Bronchial epithelial cell (primary cell): ENCODE measurements around the gene EFEMP2. TPM values are rescaled to one million over a fixed set of nuclear protein-coding genes. Genes with fewer than 3 reads are reported as not detected.

Source experiments
- DNase-seq: peaks from one replicate; pipeline ENCODE4 v3.0.0-alpha.2; 2010; ENCODE audit warnings: low read depth
- FAIRE-seq: peaks from 2 replicates; lab custom pipeline; 2011; peaks lifted over from hg19 to GRCh38; lab: Jason Lieb, UNC
- H3K27me3 ChIP-seq: 2 replicates; pipeline ENCODE4 v1.5.1; 2011; ENCODE audit warnings: low read length; ENCODE audit not compliant: control insufficient read depth, insufficient read depth
- H3K36me3 ChIP-seq: 2 replicates; pipeline ENCODE4 v1.5.1; 2011; ENCODE audit warnings: low read length; ENCODE audit not compliant: control insufficient read depth, insufficient read depth
- H3K4me3 ChIP-seq: 2 replicates; pipeline ENCODE4 v1.5.1; 2011; ENCODE audit warnings: mild to moderate bottlenecking, low read depth, low read length, control low read depth
- total RNA-seq: library from RNA; depleted of rRNA; stranded (reverse); fragments of >200 nt; gene quantifications from 2 replicates; pipeline ENCODE4 v1.2.1, GENCODE V29; 2014
- TF ChIP-seq, protein P1 (sequence below): IDR thresholded peaks from 2 replicates; pipeline ENCODE4 v1.5.1; 2011; ENCODE audit warnings: mild to moderate bottlenecking, moderate library complexity, low read length, control low read depth, inconsistent platforms; ENCODE audit not compliant: insufficient read depth, severe bottlenecking

EFEMP2 gene
- total RNA-seq, 1 donor from 2014 or later = 2.9 TPM

DNA sequence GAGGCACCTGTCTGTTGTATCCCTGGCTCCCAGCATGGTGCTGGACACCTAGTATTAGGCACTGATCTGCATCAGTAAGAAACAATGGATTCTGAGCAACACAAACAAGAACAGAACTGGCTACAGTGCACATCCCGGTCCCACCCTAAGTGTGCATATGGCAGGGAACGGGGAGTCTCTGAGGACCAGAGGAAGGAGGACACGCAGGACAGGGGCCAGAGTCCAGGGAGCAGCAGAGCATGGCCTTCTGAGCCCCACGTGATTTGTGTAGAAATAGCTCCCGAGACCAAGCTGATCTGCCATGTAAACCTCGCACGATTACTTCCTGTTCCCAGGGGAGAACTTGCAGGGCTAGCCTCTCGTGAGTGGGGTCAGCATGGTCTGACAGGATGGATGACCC lies 51.5 kb downstream of the EFEMP2 start:
- Histone ChIP-seq H3K27me3 (no peaks in the 10 kb centered on the region), H3K36me3 (no peaks in the 10 kb centered on the region), H3K4me3 (no peak overlapping the region)
- no peak for DNase-seq
- TF ChIP-seq, protein P1, sequence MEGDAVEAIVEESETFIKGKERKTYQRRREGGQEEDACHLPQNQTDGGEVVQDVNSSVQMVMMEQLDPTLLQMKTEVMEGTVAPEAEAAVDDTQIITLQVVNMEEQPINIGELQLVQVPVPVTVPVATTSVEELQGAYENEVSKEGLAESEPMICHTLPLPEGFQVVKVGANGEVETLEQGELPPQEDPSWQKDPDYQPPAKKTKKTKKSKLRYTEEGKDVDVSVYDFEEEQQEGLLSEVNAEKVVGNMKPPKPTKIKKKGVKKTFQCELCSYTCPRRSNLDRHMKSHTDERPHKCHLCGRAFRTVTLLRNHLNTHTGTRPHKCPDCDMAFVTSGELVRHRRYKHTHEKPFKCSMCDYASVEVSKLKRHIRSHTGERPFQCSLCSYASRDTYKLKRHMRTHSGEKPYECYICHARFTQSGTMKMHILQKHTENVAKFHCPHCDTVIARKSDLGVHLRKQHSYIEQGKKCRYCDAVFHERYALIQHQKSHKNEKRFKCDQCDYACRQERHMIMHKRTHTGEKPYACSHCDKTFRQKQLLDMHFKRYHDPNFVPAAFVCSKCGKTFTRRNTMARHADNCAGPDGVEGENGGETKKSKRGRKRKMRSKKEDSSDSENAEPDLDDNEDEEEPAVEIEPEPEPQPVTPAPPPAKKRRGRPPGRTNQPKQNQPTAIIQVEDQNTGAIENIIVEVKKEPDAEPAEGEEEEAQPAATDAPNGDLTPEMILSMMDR = no peak
- no peak for FAIRE-seq

DNA sequence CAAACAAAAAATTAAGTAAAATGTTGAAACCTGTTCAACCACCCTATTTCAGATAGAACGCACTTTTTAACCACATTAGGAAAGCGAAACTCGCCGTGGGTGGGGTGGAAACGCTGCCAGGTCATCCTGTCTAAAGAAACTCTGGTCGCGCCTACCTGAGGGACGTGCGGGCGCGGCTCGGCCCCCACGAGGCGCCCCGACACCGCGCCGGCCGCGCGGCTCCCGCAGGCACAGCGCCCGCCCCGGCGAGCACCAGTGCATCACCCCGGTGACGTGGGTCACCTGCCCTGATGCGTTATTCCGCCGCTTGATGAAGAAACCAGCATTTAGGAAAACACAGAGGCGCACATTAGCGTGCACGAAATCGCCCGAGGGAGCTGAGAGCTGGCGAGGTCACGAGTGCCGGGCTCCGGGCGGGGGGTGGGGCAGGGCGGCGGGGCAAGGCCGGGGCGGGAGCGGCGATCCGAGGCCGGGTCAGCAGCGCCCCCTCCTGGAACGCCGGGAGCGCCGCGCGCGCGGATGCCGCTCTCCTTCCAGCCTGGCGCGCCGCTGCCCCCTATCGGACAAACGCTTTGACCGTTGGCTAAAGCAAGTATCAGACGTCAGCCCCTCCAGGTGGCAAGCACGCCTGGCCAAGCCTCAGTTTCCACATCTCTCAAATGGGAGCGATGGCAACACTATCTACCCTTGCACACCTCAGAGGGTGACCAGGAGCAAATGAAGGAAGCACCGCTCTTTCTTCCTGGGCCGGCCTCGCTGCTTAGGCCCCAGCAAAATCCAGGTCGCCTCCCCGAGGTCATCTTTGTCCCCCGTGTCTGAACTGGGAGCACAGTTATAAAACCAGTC lies 54.5 kb downstream of the EFEMP2 start:
- Histone ChIP-seq H3K27me3 (no peaks in the 10 kb centered on the region), H3K36me3 (no peaks in the 10 kb centered on the region), H3K4me3 (peak overlapping the region; percentile 44)
- FAIRE-seq = no peak
- TF ChIP-seq, protein P1 = peak; percentile 97
- DNase-seq = peak; percentile 61

DNA sequence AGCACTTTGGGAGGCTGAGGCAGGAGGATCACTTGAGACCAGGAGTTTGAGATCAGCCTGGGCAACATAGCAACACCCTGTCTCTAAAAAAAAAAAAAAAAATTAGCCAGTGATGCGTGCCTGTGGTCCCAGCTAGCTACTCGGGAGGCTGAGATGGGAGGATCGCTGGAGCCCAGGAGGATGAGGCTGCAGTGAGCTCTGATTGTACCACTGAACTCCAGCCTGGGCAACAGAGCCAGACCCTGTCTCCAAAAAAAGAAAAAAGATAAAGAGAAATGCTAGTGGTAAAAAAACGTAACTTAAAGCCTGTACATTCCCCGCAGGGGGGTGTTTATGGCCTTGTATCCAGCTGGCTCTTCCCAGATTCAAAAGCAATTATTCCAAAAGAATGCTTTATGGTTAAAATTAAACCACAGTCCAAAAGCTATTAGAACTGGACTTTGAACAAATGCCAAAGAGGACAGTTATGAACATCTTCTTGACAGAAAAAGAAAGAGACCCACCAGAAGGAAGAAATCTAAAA lies 55.2 kb downstream of the EFEMP2 start:
- no peaks in the 10 kb centered on the region for H3K36me3 ChIP-seq
- no peaks in the 10 kb centered on the region for H3K27me3 ChIP-seq
- FAIRE-seq = no peak
- TF ChIP-seq, protein P1 = no peak
- H3K4me3 ChIP-seq = peak overlapping the region; percentile 44
- DNase-seq = no peak

DNA sequence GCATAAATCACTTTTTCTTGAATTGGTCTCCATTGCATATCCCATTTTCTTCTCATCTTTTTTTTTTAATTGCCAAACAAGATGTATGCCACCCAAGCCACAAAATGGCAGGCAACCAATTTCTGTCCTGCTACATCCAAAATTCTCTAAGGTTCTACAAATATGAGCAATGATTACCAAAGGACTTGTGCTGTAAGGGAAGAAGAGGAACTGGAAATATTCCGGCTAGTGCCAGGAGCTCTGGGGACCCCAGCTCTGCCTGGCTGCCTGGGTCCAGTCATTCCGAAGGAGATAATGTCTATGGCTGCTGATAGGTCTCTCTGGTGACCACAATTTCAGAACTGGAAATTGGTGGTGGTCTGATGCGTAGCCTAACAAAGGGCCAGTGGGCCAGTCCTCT lies 55.9 kb downstream of the EFEMP2 start:
- Histone ChIP-seq H3K27me3 (no peaks in the 10 kb centered on the region), H3K36me3 (no peaks in the 10 kb centered on the region), H3K4me3 (no peak overlapping the region)
- TF ChIP-seq, protein P1 = no peak
- DNase-seq = no peak
- no peak for FAIRE-seq

Other genes starting within 250 kb of the EFEMP2 start
- gene SIPA1, start 234.7 kb downstream of the EFEMP2 start, total RNA-seq = 11.1 and 15.1 TPM in 2 replicates
- gene RELA, start 209.9 kb downstream of the EFEMP2 start, total RNA-seq = 9.5 and 15.2 TPM in 2 replicates
- gene KAT5, start 160.5 kb downstream of the EFEMP2 start, total RNA-seq = 34.8 and 37.6 TPM in 2 replicates
- gene RNASEH2C, start 152.0 kb downstream of the EFEMP2 start, total RNA-seq = 19.8 and 21.1 TPM in 2 replicates
- 6.1 and 8.4 TPM in 2 replicates for gene AP5B1, start 91.8 kb downstream of the EFEMP2 start, total RNA-seq
- gene OVOL1, start 85.7 kb downstream of the EFEMP2 start, total RNA-seq = 6.3 and 17.8 TPM in 2 replicates
- under 0.01 TPM in 1 of 2 replicates, not detected in the other for gene SNX32, start 38.8 kb downstream of the EFEMP2 start, total RNA-seq
- gene CFL1, start 14.6 kb downstream of the EFEMP2 start, total RNA-seq = 764 and 971 TPM in 2 replicates
- gene MUS81, start 12.4 kb downstream of the EFEMP2 start, total RNA-seq = 58.4 and 63.8 TPM in 2 replicates
- gene CTSW, start 7.0 kb upstream of the EFEMP2 start, total RNA-seq = not detected in 2 replicates
- gene FIBP, start 15.7 kb upstream of the EFEMP2 start, total RNA-seq = 103 and 157 TPM in 2 replicates
- 19.6 and 29.7 TPM in 2 replicates for gene CCDC85B, start 17.9 kb upstream of the EFEMP2 start, total RNA-seq
- 2.6 and 3.1 TPM in 2 replicates for gene FOSL1, start 27.6 kb upstream of the EFEMP2 start, total RNA-seq
- gene C11orf68, start 46.3 kb upstream of the EFEMP2 start, total RNA-seq = 8.4 and 12.9 TPM in 2 replicates
- gene DRAP1, start 46.6 kb upstream of the EFEMP2 start, total RNA-seq = 176 and 429 TPM in 2 replicates
- under 0.01 TPM in 1 of 2 replicates, not detected in the other for gene TSGA10IP, start 72.7 kb upstream of the EFEMP2 start, total RNA-seq
- 32.4 and 51.7 TPM in 2 replicates for gene SART1, start 88.9 kb upstream of the EFEMP2 start, total RNA-seq
- gene EIF1AD, start 129.4 kb upstream of the EFEMP2 start, total RNA-seq = 39.7 and 44.5 TPM in 2 replicates
- gene BANF1, start 129.7 kb upstream of the EFEMP2 start, total RNA-seq = 8.4 and 14.0 TPM in 2 replicates
- 3.9 and 4.4 TPM in 2 replicates for gene CST6, start 139.2 kb upstream of the EFEMP2 start, total RNA-seq
- 0.26 TPM in 1 of 2 replicates, not detected in the other for gene CATSPER1, start 153.7 kb upstream of the EFEMP2 start, total RNA-seq
- gene GAL3ST3, start 176.4 kb upstream of the EFEMP2 start, total RNA-seq = not detected in 2 replicates
- 88.2 and 91.0 TPM in 2 replicates for gene SF3B2, start 179.6 kb upstream of the EFEMP2 start, total RNA-seq
- 6.8 and 7.0 TPM in 2 replicates for gene PACS1, start 197.5 kb upstream of the EFEMP2 start, total RNA-seq